K562 (cell line): Measurements from ENCODE around the gene SPTLC2. TPM values are rescaled to one million over a fixed set of nuclear protein-coding genes. Genes with fewer than 3 reads are reported as not detected.

Experiments used
- CCNT2 ChIP-seq: IDR thresholded peaks from 2 replicates; pipeline ENCODE4 v1.6.1; 2011; ENCODE audit warnings: borderline replicate concordance, low read depth, mild to moderate bottlenecking, moderate library complexity, mixed read lengths, low read length; ENCODE audit not compliant: insufficient read length; ENCODE audit errors: extremely low read depth
- HOXB6 ChIP-seq: fragments of 250-450 bp; sonication (Bioruptor Pico); IDR thresholded peaks from 2 replicates; pipeline ENCODE4 v1.5.1; 2022; ENCODE audit warnings: mild to moderate bottlenecking, borderline replicate concordance
- LARP7 ChIP-seq: fragments of 450-650 bp; IDR thresholded peaks from 2 replicates; pipeline ENCODE4 v1.6.1; 2016
- NCOA4 ChIP-seq: fragments of 450-650 bp; IDR thresholded peaks from 2 replicates; pipeline ENCODE4 v1.6.1; 2018; ENCODE audit warnings: mild to moderate bottlenecking; ENCODE audit not compliant: partially characterized antibody
- NEUROD1 ChIP-seq: fragments of 150-350 bp; IDR thresholded peaks from 2 replicates; pipeline ENCODE4 v1.6.1; 2014; ENCODE audit warnings: borderline replicate concordance, low read length, low read depth; ENCODE audit not compliant: partially characterized antibody
- PHF21A ChIP-seq: fragments of 450-650 bp; IDR thresholded peaks from 2 replicates; pipeline ENCODE4 v1.6.1; 2017; ENCODE audit warnings: low read depth, borderline replicate concordance
- SAFB2 ChIP-seq: fragments of 200-400 bp; formaldehyde crosslinking; IDR thresholded peaks from 2 replicates; pipeline ENCODE4 v1.6.1; 2018; ENCODE audit warnings: borderline replicate concordance, low read length, low read depth, moderate library complexity; ENCODE audit not compliant: severe bottlenecking
- SIN3A ChIP-seq, 2 experiments: fragments of 150-350 bp in 1 of 2; IDR thresholded peaks; 2 replicates each; pipeline ENCODE4 v1.6.1; 2011 to 2016; ENCODE audit warnings: borderline replicate concordance in 2 of 2, low read depth in 2 of 2, low read length in 2 of 2, mild to moderate bottlenecking in 2 of 2, moderate library complexity in 2 of 2; ENCODE audit not compliant: control insufficient read depth in 1 of 2
- SREBF2 ChIP-seq: sonication (generic); formaldehyde crosslinking; IDR thresholded peaks from 2 replicates; pipeline ENCODE4 v1.4.0; 2020; ENCODE audit warnings: mild to moderate bottlenecking, missing genetic modification reagents
- SRSF1 ChIP-seq: fragments of 200-400 bp; formaldehyde crosslinking; IDR thresholded peaks from 2 replicates; pipeline ENCODE4 v1.6.1; 2017; ENCODE audit warnings: mild to moderate bottlenecking, low read depth, low read length, moderate library complexity
- TAF7 ChIP-seq: fragments of 450-650 bp; IDR thresholded peaks from 2 replicates; pipeline ENCODE4 v1.6.1; 2016; ENCODE audit warnings: missing genetic modification characterization, missing compliant biosample characterization
- XRCC3 ChIP-seq: fragments of 450-650 bp; IDR thresholded peaks from 2 replicates; pipeline ENCODE4 v1.6.1; 2017; ENCODE audit warnings: mild to moderate bottlenecking, moderate library complexity
- XRCC4 ChIP-seq: IDR thresholded peaks from one replicate; pipeline ENCODE4 v1.6.1; 2011; ENCODE audit not compliant: insufficient read depth, insufficient read length; ENCODE audit errors: extremely low read depth
- ZEB2 ChIP-seq: fragments of 450-650 bp; IDR thresholded peaks from 2 replicates; pipeline ENCODE4 v1.6.1; 2016
- ZNF282 ChIP-seq: sonication (generic); formaldehyde crosslinking; IDR thresholded peaks from 2 replicates; pipeline ENCODE4 v1.8.1; 2023; ENCODE audit warnings: missing genetic modification reagents
- polyA plus RNA-seq, 8 experiments: library from polyadenylated mRNA; depleted of rRNA in 4 of 8; stranded (reverse) in 5 of 8; unstranded in 3 of 8; fragments of >200 nt; fragmentation: Nextera tagmentation in 2 of 8; fragmentation: Illumina TruSeq in 1 of 8; extraction: Ambion mirVana in 2 of 8; extraction: Trizol in 1 of 8; gene quantifications; 2 replicates each; pipeline versions ENCODE4 v1.2.1 to v1.2.3, GENCODE V29; 2011 to 2014; ENCODE audit warnings: inconsistent platforms in 1 of 8, missing spikeins in 1 of 8
- total RNA-seq, 7 experiments: library from RNA; depleted of rRNA in 6 of 7; stranded (reverse); fragments of >200 nt in 6 of 7; fragmentation: Illumina TruSeq in 2 of 7; extraction: Trizol in 2 of 7; gene quantifications; 2 replicates each; pipeline versions ENCODE4 v1.2.1 to v1.2.3, GENCODE V29; 2011 to 2021; ENCODE audit warnings: low replicate concordance in 1 of 7
- TF ChIP-seq, protein P1 (sequence below): IDR thresholded peaks from 2 replicates; pipeline ENCODE4 v1.6.1; 2014; ENCODE audit warnings: antibody characterized with exemption
- TF ChIP-seq, protein P2 (sequence below): sonication (generic); formaldehyde crosslinking; IDR thresholded peaks from 2 replicates; pipeline ENCODE4 v1.5.0; 2020; ENCODE audit warnings: missing genetic modification reagents
- TF ChIP-seq, protein P3 (sequence below): fragments of 450-650 bp; conservative IDR thresholded peaks from 2 replicates; pipeline ENCODE4 v1.6.1; 2016; ENCODE audit warnings: missing genetic modification characterization, low read depth, mild to moderate bottlenecking, control low read depth, missing compliant biosample characterization
- TF ChIP-seq, protein P4 (sequence below): fragments of 450-650 bp; IDR thresholded peaks from 2 replicates; pipeline ENCODE4 v1.6.1; 2016; ENCODE audit warnings: missing biosample characterization, missing genetic modification characterization
- TF ChIP-seq, protein P5 (sequence below), 2 experiments: IDR thresholded peaks in 1 of 2; conservative IDR thresholded peaks in 1 of 2; 2 replicates each; pipeline ENCODE4 v1.6.1; 2016; ENCODE audit warnings: low read depth in 2 of 2, mild to moderate bottlenecking in 1 of 2, missing compliant biosample characterization in 1 of 2, missing genetic modification characterization in 1 of 2, moderate library complexity in 1 of 2

The SPTLC2 gene
- total and polyA plus RNA-seq, 9 of the 15 experiments (the other 6 are each of a cell fraction or from before 2014, with no cell fraction given): 4.5 to 30.4 (median 14.0) TPM

DNA sequence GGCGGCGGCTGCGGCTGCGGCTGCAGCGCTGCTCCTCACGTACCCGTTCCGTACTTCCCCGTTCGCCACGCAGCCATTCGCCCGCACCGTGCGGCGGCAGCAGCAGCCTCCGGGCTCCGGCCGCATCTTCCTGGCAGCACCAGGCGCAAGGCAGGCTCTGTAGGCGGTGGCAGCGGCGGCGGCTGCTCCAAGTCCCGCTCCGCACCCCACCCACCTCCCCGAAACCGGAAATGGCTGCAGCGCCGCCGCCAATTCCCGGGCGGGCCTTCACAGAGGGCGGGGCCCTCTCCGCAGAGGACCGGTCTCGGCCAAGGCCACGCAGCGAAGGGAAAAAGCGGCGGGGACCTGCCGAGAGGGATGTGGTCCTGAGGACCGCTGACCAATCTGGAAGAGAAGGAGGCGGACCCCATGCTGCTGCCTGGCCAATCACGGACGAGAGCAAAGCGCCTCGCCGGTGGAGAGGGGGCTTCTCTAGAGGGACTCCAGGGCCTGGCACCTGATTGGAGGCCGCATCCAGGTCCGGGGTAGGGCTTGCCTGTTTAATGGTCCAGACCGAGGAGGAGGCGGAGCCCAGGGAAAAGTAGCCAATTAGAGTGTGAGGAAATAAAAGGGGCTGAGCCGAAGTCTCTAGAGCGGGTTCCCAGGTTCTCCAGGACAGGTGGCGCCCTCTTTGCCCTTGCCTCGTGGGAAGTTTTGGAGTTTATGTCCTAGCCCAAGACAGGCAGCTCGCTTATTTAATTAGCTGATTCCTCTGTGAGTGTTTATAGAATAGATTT is at the start of gene SPTLC2 (continued):
- TF ChIP-seq, protein P1, sequence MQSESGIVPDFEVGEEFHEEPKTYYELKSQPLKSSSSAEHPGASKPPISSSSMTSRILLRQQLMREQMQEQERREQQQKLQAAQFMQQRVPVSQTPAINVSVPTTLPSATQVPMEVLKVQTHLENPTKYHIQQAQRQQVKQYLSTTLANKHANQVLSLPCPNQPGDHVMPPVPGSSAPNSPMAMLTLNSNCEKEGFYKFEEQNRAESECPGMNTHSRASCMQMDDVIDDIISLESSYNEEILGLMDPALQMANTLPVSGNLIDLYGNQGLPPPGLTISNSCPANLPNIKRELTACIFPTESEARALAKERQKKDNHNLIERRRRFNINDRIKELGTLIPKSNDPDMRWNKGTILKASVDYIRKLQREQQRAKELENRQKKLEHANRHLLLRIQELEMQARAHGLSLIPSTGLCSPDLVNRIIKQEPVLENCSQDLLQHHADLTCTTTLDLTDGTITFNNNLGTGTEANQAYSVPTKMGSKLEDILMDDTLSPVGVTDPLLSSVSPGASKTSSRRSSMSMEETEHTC: no peak
- TF ChIP-seq PHF21A: no peak
- TF ChIP-seq SRSF1: no peak
- no peak for TF ChIP-seq CCNT2
- no peak for TF ChIP-seq ZNF282 (CRISPR knock-in tag)
- TF ChIP-seq, protein P2, sequence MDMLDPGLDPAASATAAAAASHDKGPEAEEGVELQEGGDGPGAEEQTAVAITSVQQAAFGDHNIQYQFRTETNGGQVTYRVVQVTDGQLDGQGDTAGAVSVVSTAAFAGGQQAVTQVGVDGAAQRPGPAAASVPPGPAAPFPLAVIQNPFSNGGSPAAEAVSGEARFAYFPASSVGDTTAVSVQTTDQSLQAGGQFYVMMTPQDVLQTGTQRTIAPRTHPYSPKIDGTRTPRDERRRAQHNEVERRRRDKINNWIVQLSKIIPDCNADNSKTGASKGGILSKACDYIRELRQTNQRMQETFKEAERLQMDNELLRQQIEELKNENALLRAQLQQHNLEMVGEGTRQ: peak; percentile 79
- TF ChIP-seq, protein P3, sequence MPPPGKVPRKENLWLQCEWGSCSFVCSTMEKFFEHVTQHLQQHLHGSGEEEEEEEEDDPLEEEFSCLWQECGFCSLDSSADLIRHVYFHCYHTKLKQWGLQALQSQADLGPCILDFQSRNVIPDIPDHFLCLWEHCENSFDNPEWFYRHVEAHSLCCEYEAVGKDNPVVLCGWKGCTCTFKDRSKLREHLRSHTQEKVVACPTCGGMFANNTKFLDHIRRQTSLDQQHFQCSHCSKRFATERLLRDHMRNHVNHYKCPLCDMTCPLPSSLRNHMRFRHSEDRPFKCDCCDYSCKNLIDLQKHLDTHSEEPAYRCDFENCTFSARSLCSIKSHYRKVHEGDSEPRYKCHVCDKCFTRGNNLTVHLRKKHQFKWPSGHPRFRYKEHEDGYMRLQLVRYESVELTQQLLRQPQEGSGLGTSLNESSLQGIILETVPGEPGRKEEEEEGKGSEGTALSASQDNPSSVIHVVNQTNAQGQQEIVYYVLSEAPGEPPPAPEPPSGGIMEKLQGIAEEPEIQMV (tag): no peak
- no peak for TF ChIP-seq SREBF2 (CRISPR knock-in tag)
- no peak for TF ChIP-seq XRCC3
- no peak for TF ChIP-seq SAFB2
- TF ChIP-seq HOXB6: no peak
- TF ChIP-seq, protein P4, sequence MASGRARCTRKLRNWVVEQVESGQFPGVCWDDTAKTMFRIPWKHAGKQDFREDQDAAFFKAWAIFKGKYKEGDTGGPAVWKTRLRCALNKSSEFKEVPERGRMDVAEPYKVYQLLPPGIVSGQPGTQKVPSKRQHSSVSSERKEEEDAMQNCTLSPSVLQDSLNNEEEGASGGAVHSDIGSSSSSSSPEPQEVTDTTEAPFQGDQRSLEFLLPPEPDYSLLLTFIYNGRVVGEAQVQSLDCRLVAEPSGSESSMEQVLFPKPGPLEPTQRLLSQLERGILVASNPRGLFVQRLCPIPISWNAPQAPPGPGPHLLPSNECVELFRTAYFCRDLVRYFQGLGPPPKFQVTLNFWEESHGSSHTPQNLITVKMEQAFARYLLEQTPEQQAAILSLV (tag): no peak
- TF ChIP-seq NEUROD1: peak; percentile 93
- TF ChIP-seq SIN3A (IDR thresholded peaks at IDR 0.05; ENCODE audit: borderline replicate concordance in 2 of 2, control insufficient read depth in 1 of 2, low read depth in 2 of 2, low read length in 2 of 2): peak; percentile 44 to 71; a peak in 2 of 4 replicates
- TF ChIP-seq, protein P5, sequence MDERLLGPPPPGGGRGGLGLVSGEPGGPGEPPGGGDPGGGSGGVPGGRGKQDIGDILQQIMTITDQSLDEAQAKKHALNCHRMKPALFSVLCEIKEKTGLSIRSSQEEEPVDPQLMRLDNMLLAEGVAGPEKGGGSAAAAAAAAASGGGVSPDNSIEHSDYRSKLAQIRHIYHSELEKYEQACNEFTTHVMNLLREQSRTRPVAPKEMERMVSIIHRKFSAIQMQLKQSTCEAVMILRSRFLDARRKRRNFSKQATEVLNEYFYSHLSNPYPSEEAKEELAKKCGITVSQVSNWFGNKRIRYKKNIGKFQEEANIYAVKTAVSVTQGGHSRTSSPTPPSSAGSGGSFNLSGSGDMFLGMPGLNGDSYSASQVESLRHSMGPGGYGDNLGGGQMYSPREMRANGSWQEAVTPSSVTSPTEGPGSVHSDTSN (CRISPR knock-in tag; IDR thresholded peaks at IDR 0.05; ENCODE audit: low read depth): no peak
- TF ChIP-seq, protein P5 (tag; conservative IDR thresholded peaks at IDR 0.05; ENCODE audit: low read depth): no peak
- no peak for TF ChIP-seq LARP7
- TF ChIP-seq ZEB2: no peak
- no peak for TF ChIP-seq NCOA4
- no peak for TF ChIP-seq XRCC4
- TF ChIP-seq TAF7: no peak
